ENCODE results near the gene STXBP1. TPM values are rescaled to one million over a fixed set of nuclear protein-coding genes. Genes with fewer than 3 reads are reported as not detected.

Gene STXBP1
- total and polyA plus RNA-seq, 9 of the 15 experiments (the other 6 are each of a cell fraction or from before 2014, with no cell fraction given), result 4.6 to 35.1 (median 9.7) TPM

- TF ChIP-seq ZNF512 (tag; IDR thresholded peaks at IDR 0.05) (no peak), ILK (tag; IDR thresholded peaks at IDR 0.05; ENCODE audit: borderline replicate concordance, low read depth) (no peak), KLF13 (tag; IDR thresholded peaks at IDR 0.05; ENCODE audit: borderline replicate concordance, low read depth) (no peak)
These were observed 80.0 kb downstream of the STXBP1 start (continued) for GRCh38 chr9:127692071-127692470.

- Histone ChIP-seq H3K9me3 (replicated peaks; ENCODE audit: control insufficient read depth, insufficient read depth, low read depth, low read length) (no peaks in the 10 kb centered on the region), H4K20me1 (replicated peaks; ENCODE audit: control insufficient read depth, insufficient read depth, low read length) (no peaks in the 10 kb centered on the region), H3K79me2 (ENCODE audit: control insufficient read depth, insufficient read depth, low read length) (no peaks in the 10 kb centered on the region), H3K4me2 (ENCODE audit: insufficient read depth, low read length) (no peak overlapping the region), H2AFZ (ENCODE audit: low read depth, low read length) (no peak overlapping the region), H3K36me3 (ENCODE audit: control insufficient read depth, insufficient read depth, low read length) (peaks cover 2% of the 10 kb centered on the region; the same call in 1 of the 3 replicates), H3K4me3 (no peak overlapping the region), H3K9me1 (ENCODE audit: control insufficient read depth, insufficient read depth, low read length) (no peaks in the 10 kb centered on the region), H3K27ac (ENCODE audit: extremely low read depth, low read depth, low read length) (no peak overlapping the region), H3K9ac (ENCODE audit: insufficient read depth in 1 of 2, low read depth in 2 of 2, low read length in 2 of 2) (no peak overlapping the region), H3K4me1 (replicated peaks in 1 of 2; ENCODE audit: control insufficient read depth in 2 of 2, insufficient read depth in 2 of 2, low read length in 2 of 2) (peaks cover 0 to 5% of the 10 kb centered on the region in 2 experiments; a peak in 2 of 5 replicates), H3K27me3 (ENCODE audit: control insufficient read depth in 2 of 2, insufficient read depth in 2 of 2, low read length in 2 of 2) (no peaks in the 10 kb centered on the region)
- no peak for ATAC-seq
- ChIA-PET POLR2A (interaction anchor here (1.8 kb wide), 1 partner anchor 12 kb away, joined by 6 read pairs; no protein-coding TSS in a partner anchor), CTCF (ENCODE audit: low intra/inter-chr PET ratio) (no interaction called here)
- 62% methylated on average over 10 of the region's 10 CpGs for WGBS (ENCODE audit: insufficient coverage, low coverage, missing lambda C conversion rate)
- in situ Hi-C loops (cut with MboI), result no loop called here
- no TSS peak for BruUV-seq (replicated peaks)
- no peak for DNase-seq (ENCODE audit: extremely low read depth in 1 of 4, low spot score in 3 of 4)
- intact Hi-C loops (cut with micrococcal nuclease), result no loop called here
- FAIRE-seq, result no peak
- TF ChIP-seq CAMTA2 (CRISPR knock-in tag; conservative IDR thresholded peaks at IDR 0.05) (no peak), ZNF77 (CRISPR knock-in tag; IDR thresholded peaks at IDR 0.05) (no peak), ZNF551 (CRISPR knock-in tag; IDR thresholded peaks at IDR 0.05) (no peak), ZNF696 (CRISPR knock-in tag; conservative IDR thresholded peaks at IDR 0.05) (no peak), TEAD4 (IDR thresholded peaks at IDR 0.05; ENCODE audit: low read length) (no peak), TEAD4 (CRISPR knock-in tag; IDR thresholded peaks at IDR 0.05; ENCODE audit: borderline replicate concordance) (no peak), BRD9 (IDR thresholded peaks at IDR 0.05; ENCODE audit: low read depth, partially characterized antibody) (no peak), RBM39 (optimal IDR thresholded peaks at IDR 0.05; ENCODE audit: low read depth, low read length) (no peak), TFAM (CRISPR knock-in tag; conservative IDR thresholded peaks at IDR 0.05) (no peak), RBM14 (IDR thresholded peaks at IDR 0.05; ENCODE audit: borderline replicate concordance, insufficient read depth, low read depth, low read length) (no peak), EHMT2 (IDR thresholded peaks at IDR 0.05) (no peak), PRDM10 (IDR thresholded peaks at IDR 0.05; ENCODE audit: partially characterized antibody) (no peak), DACH1 (IDR thresholded peaks at IDR 0.05; ENCODE audit: partially characterized antibody) (no peak), DDX20 (tag; IDR thresholded peaks at IDR 0.05; ENCODE audit: low read depth) (no peak), TBL1XR1 (IDR thresholded peaks at IDR 0.05; ENCODE audit: low read length in 2 of 2) (no peak)
These were observed 81.1 kb downstream of the STXBP1 start for GRCh38 chr9:127693143-127693542.

All from K562 (cell line).